Brain microvascular endothelial cell (primary cell): Measurements from ENCODE around the gene TXK.

ENCODE experiments used
- DNase-seq: peaks from one replicate; pipeline ENCODE4 v3.0.0-alpha.2; 2020
- H3K27ac ChIP-seq: fragments of 250-450 bp; sonication (Bioruptor Pico); 2 replicates; pipeline ENCODE4 v1.5.1; 2020; ENCODE audit warnings: mild to moderate bottlenecking, moderate library complexity
- H3K27me3 ChIP-seq: fragments of 250-450 bp; sonication (Bioruptor Pico); replicated peaks from 2 replicates; pipeline ENCODE4 v1.5.1; 2020; ENCODE audit warnings: mild to moderate bottlenecking
- H3K36me3 ChIP-seq: fragments of 250-450 bp; sonication (Bioruptor Pico); replicated peaks from 2 replicates; pipeline ENCODE4 v1.5.1; 2020; ENCODE audit warnings: mild to moderate bottlenecking
- H3K4me3 ChIP-seq: 2 replicates; pipeline ENCODE4 v1.5.1; 2011; ENCODE audit warnings: low read depth, mild to moderate bottlenecking, control low read depth, low read length, moderate library complexity
- in situ Hi-C: cut with HindIII; loops from 2 replicates; pipeline ENCODE4 v1.10.0; 2017; ENCODE audit warnings: low sequenced_read_pairs, low pct_ligation_motif_present
- TF ChIP-seq, protein P1 (sequence below): IDR thresholded peaks from 2 replicates; pipeline ENCODE4 v1.5.1; 2011; ENCODE audit warnings: low read depth, mild to moderate bottlenecking, moderate library complexity, low read length, control low read depth, inconsistent platforms; ENCODE audit errors: missing control alignments

Gene TXK

GRCh38 chr4:48131736-48132135 lies 2.3 kb downstream of the TXK start:
- no peak overlapping the region for H3K27ac ChIP-seq
- no peak overlapping the region for H3K4me3 ChIP-seq

GRCh38 chr4:48130100-48130499 lies 4.0 kb downstream of the TXK start:
- no peaks in the 10 kb centered on the region for H3K27me3 ChIP-seq
- H3K27ac ChIP-seq = no peak overlapping the region
- DNase-seq = no peak
- in situ Hi-C loops = no loop called here
- TF ChIP-seq, protein P1, sequence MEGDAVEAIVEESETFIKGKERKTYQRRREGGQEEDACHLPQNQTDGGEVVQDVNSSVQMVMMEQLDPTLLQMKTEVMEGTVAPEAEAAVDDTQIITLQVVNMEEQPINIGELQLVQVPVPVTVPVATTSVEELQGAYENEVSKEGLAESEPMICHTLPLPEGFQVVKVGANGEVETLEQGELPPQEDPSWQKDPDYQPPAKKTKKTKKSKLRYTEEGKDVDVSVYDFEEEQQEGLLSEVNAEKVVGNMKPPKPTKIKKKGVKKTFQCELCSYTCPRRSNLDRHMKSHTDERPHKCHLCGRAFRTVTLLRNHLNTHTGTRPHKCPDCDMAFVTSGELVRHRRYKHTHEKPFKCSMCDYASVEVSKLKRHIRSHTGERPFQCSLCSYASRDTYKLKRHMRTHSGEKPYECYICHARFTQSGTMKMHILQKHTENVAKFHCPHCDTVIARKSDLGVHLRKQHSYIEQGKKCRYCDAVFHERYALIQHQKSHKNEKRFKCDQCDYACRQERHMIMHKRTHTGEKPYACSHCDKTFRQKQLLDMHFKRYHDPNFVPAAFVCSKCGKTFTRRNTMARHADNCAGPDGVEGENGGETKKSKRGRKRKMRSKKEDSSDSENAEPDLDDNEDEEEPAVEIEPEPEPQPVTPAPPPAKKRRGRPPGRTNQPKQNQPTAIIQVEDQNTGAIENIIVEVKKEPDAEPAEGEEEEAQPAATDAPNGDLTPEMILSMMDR = no peak
- no peaks in the 10 kb centered on the region for H3K36me3 ChIP-seq
- H3K4me3 ChIP-seq = no peak overlapping the region

More at GRCh38 chr4:48131736-48132135, 2.3 kb downstream of the TXK start:
- no peak for DNase-seq
- Histone ChIP-seq H3K36me3 (no peaks in the 10 kb centered on the region), H3K27me3 (no peaks in the 10 kb centered on the region)
- in situ Hi-C loops = no loop called here
- TF ChIP-seq, protein P1 = no peak

DNA sequence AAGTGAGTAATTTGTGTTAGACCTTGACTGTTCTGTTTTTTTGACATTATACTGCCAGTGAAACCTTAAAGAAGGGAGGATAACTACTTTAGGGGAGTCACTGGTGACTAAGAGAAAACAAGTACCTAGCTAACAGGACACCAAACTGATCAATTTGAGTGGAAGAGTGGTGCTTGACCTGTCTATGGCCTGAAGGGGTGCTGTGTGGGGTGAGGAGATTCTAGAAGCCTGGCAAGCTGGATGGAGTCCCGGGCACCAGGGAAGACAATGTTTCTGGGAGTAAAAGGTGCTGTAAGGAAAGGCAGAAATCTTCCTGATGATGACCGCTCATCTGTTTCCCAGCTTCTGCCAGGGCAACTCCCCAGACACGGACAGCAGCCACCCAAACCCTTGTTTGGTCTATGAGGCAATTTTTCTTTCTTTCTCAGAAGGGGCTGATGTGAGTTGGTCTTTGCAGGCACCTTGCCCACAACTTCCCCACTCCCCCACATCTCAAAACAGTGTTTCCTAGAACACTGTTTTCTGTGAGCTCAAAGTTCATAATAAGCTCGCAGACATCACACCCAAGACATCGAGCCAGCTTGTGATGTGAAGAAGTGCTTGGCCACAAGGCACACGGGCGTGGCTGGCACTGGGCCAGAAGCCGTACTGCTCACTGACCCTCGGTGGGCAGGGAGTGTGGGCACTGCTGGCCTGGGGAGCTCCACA lies 4.6 kb downstream of the TXK start:
- H3K27me3 ChIP-seq = no peaks in the 10 kb centered on the region
- TF ChIP-seq, protein P1 = peak; percentile 15
- no peak overlapping the region for H3K4me3 ChIP-seq
- H3K27ac ChIP-seq = no peak overlapping the region
- DNase-seq = no peak
- H3K36me3 ChIP-seq = no peaks in the 10 kb centered on the region
- in situ Hi-C loops = no loop called here

DNA sequence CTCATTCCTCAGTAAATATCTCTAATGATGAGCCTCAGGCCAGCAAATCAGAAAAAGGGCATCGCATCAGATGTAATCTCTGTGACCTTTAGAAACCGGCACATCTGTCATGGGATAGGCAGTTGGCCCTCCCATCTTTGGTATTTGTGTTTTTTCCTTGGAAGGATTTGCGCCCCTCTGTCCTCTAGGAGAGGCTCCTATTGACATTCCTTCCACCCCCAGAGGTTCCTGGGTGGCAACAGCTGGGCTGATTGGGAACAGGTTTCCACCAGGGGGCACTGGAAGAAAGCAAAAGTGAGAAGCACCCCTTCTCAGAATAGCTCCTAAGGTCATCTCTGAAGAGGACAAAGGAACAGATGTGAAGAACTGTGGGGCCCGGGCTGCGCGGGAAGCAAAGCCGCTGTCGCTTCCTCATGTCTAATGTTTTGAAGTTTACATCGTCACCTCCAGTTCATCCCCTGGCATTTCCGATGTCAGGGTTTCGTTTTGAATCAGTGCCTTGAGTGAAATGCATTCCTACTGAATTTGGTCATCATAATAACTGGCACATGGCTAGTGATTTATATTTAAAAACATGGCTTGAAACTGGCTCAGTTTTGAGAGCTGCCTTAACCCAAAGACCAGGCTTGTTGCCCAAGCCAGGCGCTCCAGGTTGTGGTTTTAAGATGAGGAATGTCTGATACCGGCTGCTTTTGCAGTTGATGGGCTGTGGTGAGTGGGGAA lies 6.2 kb downstream of the TXK start:
- Histone ChIP-seq H3K36me3 (no peaks in the 10 kb centered on the region), H3K4me3 (peak overlapping the region; percentile 37), H3K27me3 (no peaks in the 10 kb centered on the region), H3K27ac (peak overlapping the region; percentile 8)
- peak; percentile 85 for DNase-seq
- TF ChIP-seq, protein P1 = peak; percentile 79
- in situ Hi-C loops = no loop called here

DNA sequence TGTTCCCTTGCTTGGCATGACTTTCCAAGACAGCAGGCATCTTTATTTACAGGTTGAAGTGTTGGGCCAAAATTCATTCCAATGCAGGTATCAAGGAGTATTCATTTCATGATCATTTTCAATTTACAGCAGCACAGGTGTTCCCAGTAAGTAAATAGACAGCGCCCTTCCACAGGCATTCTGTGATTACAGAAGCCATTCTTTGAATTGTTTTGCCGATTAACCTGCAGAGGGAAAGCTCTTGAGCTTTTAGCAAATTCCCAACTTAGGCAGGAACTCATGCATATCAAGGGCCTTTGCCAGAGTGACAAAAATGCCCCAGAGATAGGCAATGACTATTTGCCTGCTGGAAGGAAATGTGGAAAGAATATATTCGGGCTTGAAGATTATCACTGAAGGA lies 6.8 kb downstream of the TXK start:
- in situ Hi-C loops = no loop called here
- Histone ChIP-seq H3K36me3 (no peaks in the 10 kb centered on the region), H3K27me3 (no peaks in the 10 kb centered on the region), H3K4me3 (no peak overlapping the region), H3K27ac (no peak overlapping the region)
- TF ChIP-seq, protein P1 = no peak
- DNase-seq = no peak
